MCF 10A (cell line): ENCODE data around the gene RBCK1. TPM values are rescaled to one million over a fixed set of nuclear protein-coding genes. Genes with fewer than 3 reads are reported as not detected.
A peak's percentile ranks its signal among the peaks of the same experiment; 100 is the strongest.

Experiments used
- BruUV-seq: library from RNA; stranded (reverse); fragments of 400-500 nt; replicated peaks from 2 replicates; lab custom pipeline; 2021; lab: Mats Ljungman, UMichigan
- CTCF ChIA-PET: fragments of 300-600 bp; sonication (Branson Sonifier 250); formaldehyde crosslinking; extraction: SDS; loops from one replicate; lab custom pipeline; 2021; ENCODE audit warnings: antibody characterized with exemption, inconsistent platforms; lab: Yijun Ruan, JAX
- POLR2A ChIA-PET: fragments of 300-600, 350-650 bp; sonication (Branson Sonifier 250); formaldehyde crosslinking; extraction: SDS; loops from one replicate; lab custom pipeline; 2020; ENCODE audit warnings: antibody characterized with exemption, inconsistent platforms; lab: Yijun Ruan, JAX
- DNase-seq: peaks from one replicate; pipeline ENCODE4 v3.0.0-alpha.2; 2018; ENCODE audit not compliant: unreplicated experiment
- H3K27ac Mint-ChIP-seq: one replicate; pipeline ENCODE4 v1.8.0; 2022; ENCODE audit warnings: mild to moderate bottlenecking, low read depth, mixed read lengths; ENCODE audit not compliant: unreplicated experiment
- H3K27me3 Mint-ChIP-seq: one replicate; pipeline ENCODE4 v1.8.0; 2022; ENCODE audit warnings: mixed read lengths; ENCODE audit not compliant: insufficient read depth, unreplicated experiment
- H3K36me3 Mint-ChIP-seq: one replicate; pipeline ENCODE4 v1.8.0; 2022; ENCODE audit warnings: mild to moderate bottlenecking, moderate library complexity, mixed read lengths; ENCODE audit not compliant: insufficient read depth, unreplicated experiment
- H3K4me1 Mint-ChIP-seq: one replicate; pipeline ENCODE4 v1.8.0; 2022; ENCODE audit warnings: mixed read lengths; ENCODE audit not compliant: insufficient read depth, unreplicated experiment
- H3K4me3 Mint-ChIP-seq: one replicate; pipeline ENCODE4 v1.8.0; 2022; ENCODE audit warnings: mild to moderate bottlenecking, moderate library complexity, mixed read lengths; ENCODE audit not compliant: unreplicated experiment
- H3K9me3 Mint-ChIP-seq: one replicate; pipeline ENCODE4 v1.8.0; 2022; ENCODE audit warnings: mixed read lengths; ENCODE audit not compliant: unreplicated experiment
- CTCF ChIP-seq: fragments of 200-600 bp; IDR thresholded peaks from one replicate; pipeline ENCODE4 v1.8.0; 2022; ENCODE audit warnings: antibody characterized with exemption, mild to moderate bottlenecking; ENCODE audit not compliant: unreplicated experiment
- intact Hi-C: fragments of 100-400 bp; cut with micrococcal nuclease; formaldehyde crosslinking; loops from 2 replicates; pipeline ENCODE4 v1.14.1; 2022
- total RNA-seq: library from RNA; stranded (reverse); gene quantifications from 2 replicates; pipeline ENCODE4 v1.2.3, GENCODE V29; 2022

RBCK1 gene
- total RNA-seq, 1 experiment from 2014 or later = 353 TPM

- POLR2A ChIA-PET = interaction anchor here (0.6 to 2.8 kb wide), 5 partner anchors 13 to 88 kb away, joined by 3 to 9 read pairs (median 3); no protein-coding TSS in a partner anchor
- H3K4me3 Mint-ChIP-seq = no peak overlapping the region
- CTCF ChIA-PET = interaction anchor here (0.5 to 2.1 kb wide), 10 partner anchors 11 to 349 kb away, joined by 3 to 9 read pairs (median 4); no protein-coding TSS in a partner anchor
- H3K27ac Mint-ChIP-seq = no peak overlapping the region
- H3K36me3 Mint-ChIP-seq = peaks cover 4% of the 10 kb centered on the region
- no peak for TF ChIP-seq CTCF
- intact Hi-C loops = no loop called here
- no peak for DNase-seq
- H3K27me3 Mint-ChIP-seq = no peaks in the 10 kb centered on the region
- peaks cover 24% of the 10 kb centered on the region for H3K4me1 Mint-ChIP-seq
- no TSS peak for BruUV-seq
- H3K9me3 Mint-ChIP-seq = no peaks in the 10 kb centered on the region
Measured at GRCh38 chr20:458776-459175, 50.7 kb downstream of the RBCK1 start.

- TF ChIP-seq CTCF = no peak
- ChIA-PET CTCF (interaction anchor here (0.5 to 2.1 kb wide), 7 partner anchors 15 to 545 kb away, joined by 3 to 9 read pairs (median 3); no protein-coding TSS in a partner anchor), POLR2A (interaction anchor here (0.5 to 4.2 kb wide), 18 partner anchors 11 to 617 kb away, joined by 3 to 44 read pairs (median 4); partner anchors contain the start of genes CSNK2A1, RBCK1, SOX12 and TRIB3)
- no peaks in the 10 kb centered on the region for H3K27me3 Mint-ChIP-seq
- H3K4me3 Mint-ChIP-seq = peak overlapping the region; percentile 93
- peak overlapping the region; percentile 75 for H3K27ac Mint-ChIP-seq
- H3K36me3 Mint-ChIP-seq = peaks cover 4% of the 10 kb centered on the region
- DNase-seq = no peak
- intact Hi-C loops = loop anchor here (5.0 kb wide), 1 partner anchor 277 kb away; no protein-coding TSS in a partner anchor
- peaks cover 24% of the 10 kb centered on the region for H3K4me1 Mint-ChIP-seq
- no TSS peak for BruUV-seq
- no peaks in the 10 kb centered on the region for H3K9me3 Mint-ChIP-seq
Measured at GRCh38 chr20:460180-460579, 52.1 kb downstream of the RBCK1 start.

GRCh38 chr20:460707-461106 is 52.6 kb downstream of the RBCK1 start:
- H3K9me3 Mint-ChIP-seq = no peaks in the 10 kb centered on the region
- H3K27me3 Mint-ChIP-seq = no peaks in the 10 kb centered on the region
- peaks cover 4% of the 10 kb centered on the region for H3K36me3 Mint-ChIP-seq
- no TSS peak for BruUV-seq
- peak overlapping the region; percentile 93 for H3K4me3 Mint-ChIP-seq
- TF ChIP-seq CTCF = no peak
- DNase-seq = peak; percentile 48
- intact Hi-C loops = loop anchor here (5.0 kb wide), 1 partner anchor 277 kb away; no protein-coding TSS in a partner anchor
- peak overlapping the region; percentile 75 for H3K27ac Mint-ChIP-seq
- H3K4me1 Mint-ChIP-seq = peaks cover 24% of the 10 kb centered on the region
- ChIA-PET POLR2A (interaction anchor here (0.9 to 4.2 kb wide), 18 partner anchors 11 to 136 kb away, joined by 3 to 44 read pairs (median 5); partner anchors contain the start of genes CSNK2A1, RBCK1, SOX12 and TRIB3), CTCF (interaction anchor here (1.2 to 2.1 kb wide), 2 partner anchors 101 to 106 kb away, joined by 6 to 9 read pairs; no protein-coding TSS in a partner anchor)
